Pancreas (tissue), 10 donors: ENCODE measurements around the gene ACAD9. TPM values are rescaled to one million over a fixed set of nuclear protein-coding genes. Genes with fewer than 3 reads are reported as not detected.

Experiments used
- ATAC-seq, 4 donors: fragments of 200-7000 bp; cut with Tn5 transposase; one replicate each; pipeline versions ENCODE4 v1.8.0 to v1.9.1; 2020; ENCODE audit warnings: mild to moderate bottlenecking in 4 of 4, moderate library complexity in 4 of 4
- DNase-seq, 6 donors: peaks; one replicate each; pipeline ENCODE4 v3.0.0-alpha.2; 2020
- FAIRE-seq: peaks from 2 replicates; lab custom pipeline; 2012; peaks lifted over from hg19 to GRCh38; lab: Jason Lieb, UNC
- H3K27ac ChIP-seq, 4 donors: fragments of 200-600 bp; sonication (generic); 1 replicate in 3 of 4; 2 replicates in 1 of 4; pipeline versions ENCODE4 v1.5.0 to v1.8.0; 2020
- H3K27me3 ChIP-seq, 4 donors: fragments of 200-600 bp; one replicate each; pipeline ENCODE4 v1.8.0; 2021
- H3K36me3 ChIP-seq, 3 donors: fragments of 200-600 bp; sonication (generic) in 1 of 3; one replicate each; pipeline versions ENCODE4 v1.5.0 to v1.8.0; 2020 to 2021
- H3K4me1 ChIP-seq, 3 donors: fragments of 200-600 bp; one replicate each; pipeline ENCODE4 v1.8.0; 2021
- H3K4me3 ChIP-seq, 4 donors: fragments of 200-600 bp; sonication (generic) in 2 of 4; one replicate each; pipeline versions ENCODE4 v1.5.0 to v1.8.0; 2020 to 2021
- H3K9me3 ChIP-seq, 4 donors: fragments of 200-600 bp; one replicate each; pipeline ENCODE4 v1.8.0; 2021
- WGBS, 2 donors: extraction: QIAGEN DNeasy Blood & Tissue Kit; methylation state at CpG; one replicate each; pipeline ENCODE4 v1.1.7; 2013; 5-methylcytosine and 5-hydroxymethylcytosine counted together
- intact Hi-C, 3 donors: fragments of 100-400 bp; cut with DNase I; formaldehyde crosslinking; loops; one replicate each; pipeline versions ENCODE4 v1.11.1 to v1.14.2; 2022
- polyA plus RNA-seq, 2 donors: library from polyadenylated mRNA; stranded (reverse); fragments of 200-250 nt; gene quantifications; one replicate each; pipeline ENCODE4 v1.2.3, GENCODE V29; 2013
- total RNA-seq, 6 donors: library from RNA; stranded (reverse); fragmentation: NEBNext Ultra II Directional in 4 of 6; extraction: Animal tissue kit (Norgen Biotek cat#: 25700) in 4 of 6; gene quantifications; one replicate each; pipeline versions ENCODE4 v1.2.1 to v1.2.4, GENCODE V29; 2021 to 2023
- TF ChIP-seq, protein P1 (sequence below), 4 donors: fragments of 200-600 bp; sonication (generic) in 3 of 4; IDR thresholded peaks; one replicate each; pipeline versions ENCODE4 v1.5.0 to v1.8.0; 2021; ENCODE audit warnings: antibody characterized with exemption in 4 of 4
- donor health status: healthy with polysubstance abuse.
- donor health status: DM: no; HTN: no; CAD: no; lungs with moderate emphysema.
- donor health status: DM: no; HTN: no; CAD: no.
- donor health status: control.
- donor health status: control.
- donor health status: Bipolar disorder and iron deficiency.
- donor health status: DM: yes; HTN: yes; CAD: no.
- donor health status: DM: no; HTN: no; CAD: no.
- donor health status: DM: no; HTN: no; CAD: no.
- donor health status: DM: yes; HTN: yes; CAD: no.

Gene ACAD9
- total and polyA plus RNA-seq, 8 donors, result 18.0 to 30.5 (median 24.4) TPM

DNA sequence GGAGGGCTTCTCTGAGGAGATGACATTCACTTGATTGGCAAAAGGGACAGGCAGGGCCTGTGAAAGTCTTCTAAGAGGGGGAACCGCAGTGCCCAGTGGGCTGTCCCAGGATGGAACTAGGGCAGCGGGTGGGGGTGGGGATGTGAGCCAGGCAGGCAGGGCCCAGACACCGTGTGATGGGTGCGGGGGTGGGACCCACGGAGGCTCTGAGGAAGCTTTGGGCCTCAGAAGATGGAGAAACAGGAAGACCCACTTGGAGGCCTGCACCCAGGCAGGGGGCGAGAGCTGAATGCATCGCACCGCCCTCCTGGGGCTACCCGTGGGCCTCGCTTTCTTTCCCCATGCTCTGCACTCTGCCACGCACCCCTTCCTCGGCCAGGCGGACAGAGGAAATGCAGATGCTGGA, 32.9 kb upstream of the ACAD9 start:
- Histone ChIP-seq H3K27ac (no peak overlapping the region), H3K9me3 (no peaks in the 10 kb centered on the region), H3K4me1 (peaks cover 0 to 5% (median 0%) of the 10 kb centered on the region in 3 donors), H3K27me3 (no peaks in the 10 kb centered on the region), H3K4me3 (no peak overlapping the region), H3K36me3 (no peaks in the 10 kb centered on the region)
- FAIRE-seq (no peak), DNase-seq (no peak), ATAC-seq (peak in 3 of 4 donors; percentile 5 to 29 (median 13))
- WGBS, 2 donors, result 84 to 85% methylated on average over 13 of the region's 13 CpGs
- intact Hi-C loops, result no loop called here
- TF ChIP-seq, protein P1, sequence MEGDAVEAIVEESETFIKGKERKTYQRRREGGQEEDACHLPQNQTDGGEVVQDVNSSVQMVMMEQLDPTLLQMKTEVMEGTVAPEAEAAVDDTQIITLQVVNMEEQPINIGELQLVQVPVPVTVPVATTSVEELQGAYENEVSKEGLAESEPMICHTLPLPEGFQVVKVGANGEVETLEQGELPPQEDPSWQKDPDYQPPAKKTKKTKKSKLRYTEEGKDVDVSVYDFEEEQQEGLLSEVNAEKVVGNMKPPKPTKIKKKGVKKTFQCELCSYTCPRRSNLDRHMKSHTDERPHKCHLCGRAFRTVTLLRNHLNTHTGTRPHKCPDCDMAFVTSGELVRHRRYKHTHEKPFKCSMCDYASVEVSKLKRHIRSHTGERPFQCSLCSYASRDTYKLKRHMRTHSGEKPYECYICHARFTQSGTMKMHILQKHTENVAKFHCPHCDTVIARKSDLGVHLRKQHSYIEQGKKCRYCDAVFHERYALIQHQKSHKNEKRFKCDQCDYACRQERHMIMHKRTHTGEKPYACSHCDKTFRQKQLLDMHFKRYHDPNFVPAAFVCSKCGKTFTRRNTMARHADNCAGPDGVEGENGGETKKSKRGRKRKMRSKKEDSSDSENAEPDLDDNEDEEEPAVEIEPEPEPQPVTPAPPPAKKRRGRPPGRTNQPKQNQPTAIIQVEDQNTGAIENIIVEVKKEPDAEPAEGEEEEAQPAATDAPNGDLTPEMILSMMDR (IDR thresholded peaks at IDR 0.05), result no peak

DNA sequence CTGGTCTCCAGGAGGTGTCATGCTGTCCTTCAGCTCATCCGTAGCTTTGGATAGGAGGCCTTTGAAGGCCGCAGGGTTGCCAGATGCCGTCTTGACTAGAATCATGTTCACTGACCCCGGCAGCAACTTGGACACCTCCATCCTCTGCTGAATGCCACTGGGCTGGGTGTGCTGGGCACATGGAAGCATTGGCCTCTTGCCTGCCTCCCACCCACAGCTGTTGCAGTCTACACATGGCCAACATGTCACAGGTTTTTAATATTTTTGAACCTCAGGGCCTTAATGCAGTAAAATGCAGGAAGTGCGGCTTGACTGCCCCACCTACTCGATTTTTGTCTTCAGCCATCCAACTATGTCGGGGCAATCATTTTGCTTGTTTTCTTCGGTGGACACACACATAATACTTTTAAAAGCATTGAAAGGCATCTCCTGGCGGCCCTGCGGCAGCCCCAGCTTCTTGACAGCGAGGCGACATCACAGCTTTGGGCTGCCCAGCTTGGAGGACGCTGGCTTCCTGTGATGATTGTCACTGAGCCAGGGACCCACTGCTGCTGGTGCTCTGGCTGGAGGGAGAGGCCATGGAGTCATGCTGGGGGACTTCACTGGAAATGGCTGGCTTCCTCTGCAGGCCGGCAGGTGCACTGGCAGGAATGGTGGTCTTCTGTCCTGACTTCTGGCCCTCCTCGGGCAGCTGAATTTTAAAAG, 31.6 kb upstream of the ACAD9 start:
- intact Hi-C loops, result no loop called here
- no peak for FAIRE-seq
- TF ChIP-seq, protein P1 (IDR thresholded peaks at IDR 0.05), result no peak
- Histone ChIP-seq H3K4me3 (no peak overlapping the region), H3K36me3 (no peaks in the 10 kb centered on the region), H3K4me1 (peaks cover 0 to 5% (median 0%) of the 10 kb centered on the region in 3 donors), H3K27ac (no peak overlapping the region), H3K27me3 (no peaks in the 10 kb centered on the region), H3K9me3 (no peaks in the 10 kb centered on the region)
- 78 to 87% methylated on average over 15 of the region's 15 CpGs for WGBS, 2 donors
- DNase-seq, result no peak
- no peak for ATAC-seq

DNA sequence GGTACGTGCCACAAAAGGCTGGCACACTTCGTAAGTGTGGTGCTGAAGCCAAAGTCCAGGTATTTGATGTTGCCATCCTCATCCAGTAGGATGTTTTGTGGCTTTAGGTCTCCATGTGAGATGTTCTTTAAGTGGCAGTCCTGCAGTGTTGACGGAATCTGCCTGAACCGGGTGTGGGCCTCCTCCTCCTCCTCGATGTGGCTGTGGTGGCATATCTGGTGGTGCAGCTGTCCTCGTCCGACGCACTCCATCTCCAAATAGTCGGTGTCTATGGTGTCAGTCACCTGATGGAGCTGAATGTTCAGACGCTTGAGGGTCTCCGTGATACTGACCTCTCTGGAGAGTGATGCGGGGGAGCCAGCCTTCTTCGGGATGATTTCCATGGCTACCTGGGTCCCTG, 30.5 kb upstream of the ACAD9 start:
- 77 to 93% methylated on average over 13 of the region's 13 CpGs for WGBS, 2 donors
- FAIRE-seq, result no peak
- intact Hi-C loops, result no loop called here

DNA sequence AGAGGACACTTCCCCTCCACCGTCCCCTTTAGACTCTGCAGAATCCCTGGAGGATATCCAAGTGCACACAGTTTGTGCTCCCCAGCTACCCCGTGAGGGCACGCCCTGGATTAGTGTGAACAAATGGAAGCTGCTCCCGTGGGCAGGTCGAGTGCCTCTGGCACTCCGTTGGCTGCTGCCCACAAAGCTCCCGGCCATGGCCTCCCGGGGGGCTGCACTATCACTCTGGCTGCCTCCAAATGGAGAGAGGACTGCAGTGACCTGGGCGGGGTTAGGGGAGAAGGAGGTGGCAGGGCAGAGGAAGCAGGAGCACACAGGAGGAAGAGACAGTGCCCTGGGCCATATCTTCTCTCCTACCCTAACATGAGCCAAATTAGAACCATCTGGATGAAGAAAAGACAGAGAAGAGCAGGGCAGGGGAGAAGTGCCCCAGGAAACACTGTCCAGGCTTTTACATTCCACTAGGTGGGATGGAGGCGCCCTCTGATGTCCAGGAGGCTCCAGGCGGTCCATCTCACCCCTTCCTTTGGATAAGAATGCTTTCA, 29.4 kb upstream of the ACAD9 start:
- no peak for ATAC-seq
- 53 to 61% methylated on average over 11 of the region's 11 CpGs for WGBS, 2 donors
- Histone ChIP-seq H3K4me3 (no peak overlapping the region), H3K9me3 (no peaks in the 10 kb centered on the region), H3K27me3 (no peaks in the 10 kb centered on the region), H3K36me3 (no peaks in the 10 kb centered on the region), H3K27ac (no peak overlapping the region), H3K4me1 (peaks cover 0 to 5% (median 0%) of the 10 kb centered on the region in 3 donors)
- DNase-seq, result no peak
- TF ChIP-seq, protein P1 (IDR thresholded peaks at IDR 0.05), result no peak
- no peak for FAIRE-seq
- intact Hi-C loops, result no loop called here

More for the DNA sequence above, 30.5 kb upstream of the ACAD9 start:
- no peaks in the 10 kb centered on the region for H3K9me3 ChIP-seq
- TF ChIP-seq, protein P1 (IDR thresholded peaks at IDR 0.05), result no peak
- H3K4me1 ChIP-seq, result peaks cover 0 to 5% (median 0%) of the 10 kb centered on the region in 3 donors
- no peak overlapping the region for H3K27ac ChIP-seq
- H3K4me3 ChIP-seq, result no peak overlapping the region
- ATAC-seq (no peak), DNase-seq (no peak)
- H3K36me3 ChIP-seq, result no peaks in the 10 kb centered on the region
- H3K27me3 ChIP-seq, result no peaks in the 10 kb centered on the region

DNA sequence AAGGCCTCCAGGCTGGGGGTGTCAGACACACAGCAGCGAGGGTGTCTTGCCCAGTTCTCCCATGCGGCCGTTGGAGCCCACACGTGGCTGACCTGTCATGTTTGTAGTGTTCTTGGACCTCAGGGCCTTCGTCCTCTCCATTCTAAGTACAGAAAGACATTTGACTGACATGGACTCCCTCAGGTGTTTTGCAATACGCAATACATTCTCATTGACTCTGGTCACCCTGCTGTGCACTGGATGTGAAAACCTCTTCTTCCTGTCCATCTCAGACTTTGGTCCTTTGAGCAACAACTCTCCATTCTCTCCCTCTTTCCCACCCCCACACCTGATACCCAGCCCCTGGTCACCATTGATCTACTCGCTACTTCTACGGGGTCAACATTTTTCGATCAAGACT, 28.9 kb upstream of the ACAD9 start:
- TF ChIP-seq, protein P1 (IDR thresholded peaks at IDR 0.05), result no peak
- ATAC-seq, result no peak
- H3K27ac ChIP-seq, result no peak overlapping the region
- WGBS, 2 donors, result 77 to 88% methylated on average over 9 of the region's 9 CpGs
- intact Hi-C loops, result no loop called here
- FAIRE-seq, result no peak
- no peak for DNase-seq
- no peaks in the 10 kb centered on the region for H3K36me3 ChIP-seq
- no peaks in the 10 kb centered on the region for H3K9me3 ChIP-seq
- H3K27me3 ChIP-seq, result no peaks in the 10 kb centered on the region
- H3K4me1 ChIP-seq, result peaks cover 0 to 1% (median 0%) of the 10 kb centered on the region in 3 donors
- H3K4me3 ChIP-seq, result no peak overlapping the region
